ENCODE results near the gene GFPT1.
A peak's percentile ranks its signal among the peaks of the same experiment; 100 is the strongest.

The GFPT1 gene

DNA sequence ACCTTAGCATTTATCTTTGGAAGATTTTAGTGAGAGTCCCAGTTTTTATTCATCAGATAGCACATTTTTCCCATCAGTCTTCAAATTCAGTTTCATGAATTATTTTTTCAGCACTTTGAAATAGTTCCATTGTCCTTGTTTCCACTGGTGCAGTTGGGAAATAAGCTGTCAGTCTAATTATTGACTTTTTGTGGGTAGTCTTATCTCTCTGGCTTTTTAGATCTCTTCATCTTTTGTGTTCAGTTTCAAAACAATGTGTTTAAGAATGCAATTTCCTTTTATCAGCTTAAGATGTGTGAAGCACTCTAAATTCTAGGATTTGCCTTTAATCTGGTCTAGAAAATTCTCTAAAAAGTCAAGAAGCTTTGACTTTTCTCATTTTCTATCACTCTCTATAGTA lies 70.5 kb downstream of the GFPT1 start:
- in situ Hi-C loops (cut with HindIII; ENCODE audit: low sequenced_read_pairs), result no loop called here
- no peak for TF ChIP-seq CTCF (IDR thresholded peaks at IDR 0.05; ENCODE audit: low read depth, low read length)
- no peak overlapping the region for H3K4me3 ChIP-seq (ENCODE audit: low read depth, low read length)
- no peak for DNase-seq (ENCODE audit: low read depth, low spot score)

- H3K4me3 ChIP-seq (ENCODE audit: low read depth, low read length), result no peak overlapping the region
- TF ChIP-seq CTCF (IDR thresholded peaks at IDR 0.05; ENCODE audit: low read depth, low read length), result no peak
- in situ Hi-C loops (cut with HindIII; ENCODE audit: low sequenced_read_pairs), result no loop called here
- no peak for DNase-seq (ENCODE audit: low read depth, low spot score)
Observed at GRCh38 chr2:69315160-69315761, 71.8 kb downstream of the GFPT1 start.

DNA sequence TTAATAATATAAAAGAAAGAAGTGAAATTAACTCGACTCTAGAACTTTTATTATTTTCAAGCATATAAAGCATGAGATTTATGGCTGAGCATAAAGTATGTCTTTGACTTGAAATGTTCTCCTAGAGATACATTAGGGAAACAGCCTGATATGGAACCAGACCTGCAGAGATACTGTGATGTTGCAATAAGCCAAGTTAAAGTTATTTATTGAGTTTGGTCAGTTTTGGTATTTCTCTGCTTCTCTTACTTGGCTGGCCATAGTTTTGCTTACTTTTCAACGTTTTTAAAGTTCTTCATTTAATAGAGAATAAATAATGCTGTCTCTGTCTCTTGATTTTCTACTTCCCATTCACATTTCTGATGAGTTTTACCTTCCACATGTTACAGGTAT lies 76.0 kb downstream of the GFPT1 start:
- DNase-seq (ENCODE audit: low read depth, low spot score), result no peak
- in situ Hi-C loops (cut with HindIII; ENCODE audit: low sequenced_read_pairs), result no loop called here
- TF ChIP-seq CTCF (IDR thresholded peaks at IDR 0.05; ENCODE audit: low read depth, low read length), result no peak
- H3K4me3 ChIP-seq (ENCODE audit: low read depth, low read length), result no peak overlapping the region

- no peak overlapping the region for H3K4me3 ChIP-seq (ENCODE audit: low read depth, low read length)
- no peak for DNase-seq (ENCODE audit: low read depth, low spot score)
- TF ChIP-seq CTCF (IDR thresholded peaks at IDR 0.05; ENCODE audit: low read depth, low read length), result no peak
- in situ Hi-C loops (cut with HindIII; ENCODE audit: low sequenced_read_pairs), result no loop called here
Observed at GRCh38 chr2:69310111-69311023, 76.7 kb downstream of the GFPT1 start.

- DNase-seq (ENCODE audit: low read depth, low spot score), result peak; percentile 66
- in situ Hi-C loops (cut with HindIII; ENCODE audit: low sequenced_read_pairs), result no loop called here
- TF ChIP-seq CTCF (IDR thresholded peaks at IDR 0.05; ENCODE audit: low read depth, low read length), result no peak
- H3K4me3 ChIP-seq (ENCODE audit: low read depth, low read length), result no peak overlapping the region
Observed at GRCh38 chr2:69309351-69310110, 77.5 kb downstream of the GFPT1 start.

DNA sequence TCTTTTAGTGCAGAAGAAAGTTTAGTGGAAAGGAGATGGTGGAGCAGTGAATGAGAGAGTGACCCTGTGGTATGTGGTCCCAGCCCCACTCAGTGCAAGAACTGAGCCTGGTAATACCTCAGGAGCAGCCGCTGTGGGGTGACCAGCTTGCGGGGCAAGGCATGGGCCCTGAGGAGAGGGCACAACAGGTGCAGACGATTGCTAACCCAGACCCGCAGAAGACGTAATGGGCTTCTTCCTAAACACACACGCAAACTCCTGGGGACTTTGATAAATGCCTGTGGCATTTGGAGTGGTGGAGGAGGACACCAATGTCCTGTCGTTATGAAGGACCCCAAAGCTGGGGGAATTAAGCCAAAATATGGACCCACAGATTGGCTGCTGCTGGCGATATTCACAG lies 78.7 kb downstream of the GFPT1 start:
- in situ Hi-C loops (cut with HindIII; ENCODE audit: low sequenced_read_pairs), result no loop called here
- H3K4me3 ChIP-seq (ENCODE audit: low read depth, low read length), result no peak overlapping the region
- no peak for TF ChIP-seq CTCF (IDR thresholded peaks at IDR 0.05; ENCODE audit: low read depth, low read length)
- no peak for DNase-seq (ENCODE audit: low read depth, low spot score)
